Measurements from ENCODE around the gene HAUS3.

HAUS3 gene

DNA sequence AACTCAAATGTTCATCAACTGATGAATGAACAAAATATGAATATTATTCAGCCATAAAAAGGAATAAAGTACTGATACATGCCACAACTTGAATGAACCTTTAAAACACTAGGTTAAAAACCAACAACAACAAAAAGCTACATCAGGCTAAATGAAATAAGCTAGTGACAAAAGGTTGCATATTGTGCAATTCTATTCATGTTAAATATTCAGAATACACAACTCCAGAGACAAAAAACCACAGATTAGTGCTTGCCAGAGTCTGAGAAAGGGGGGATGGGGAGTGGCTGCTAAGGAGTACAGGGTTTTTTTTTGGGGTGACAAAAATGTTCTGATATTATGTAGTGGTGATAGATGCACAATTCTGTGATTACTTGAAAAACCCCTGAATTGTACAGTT is 58.5 kb downstream of the HAUS3 start:
- no peak overlapping the region for H3K9ac ChIP-seq (ENCODE audit: low read length in 5 of 5)
- no peaks in the 10 kb centered on the region for H3K27me3 ChIP-seq (ENCODE audit: control insufficient read depth in 5 of 5, insufficient read depth in 4 of 5, low read length in 5 of 5)
- no peak overlapping the region for H3K4me3 ChIP-seq (ENCODE audit: low read depth in 1 of 5, low read length in 5 of 5)
- peaks cover 0 to 12% (median 10%) of the 10 kb centered on the region in 5 donors for H3K9me3 ChIP-seq (ENCODE audit: control insufficient read depth in 5 of 5, low read length in 5 of 5)
- H3K36me3 ChIP-seq (ENCODE audit: control insufficient read depth in 5 of 5, insufficient read depth in 5 of 5, low read length in 5 of 5): no peaks in the 10 kb centered on the region
- H3K27ac ChIP-seq (ENCODE audit: low read depth, low read length): no peak overlapping the region
- H3K4me1 ChIP-seq (ENCODE audit: control insufficient read depth in 5 of 5, insufficient read depth in 5 of 5, low read length in 5 of 5): peaks cover 0 to 5% (median 0%) of the 10 kb centered on the region in 5 donors

DNA sequence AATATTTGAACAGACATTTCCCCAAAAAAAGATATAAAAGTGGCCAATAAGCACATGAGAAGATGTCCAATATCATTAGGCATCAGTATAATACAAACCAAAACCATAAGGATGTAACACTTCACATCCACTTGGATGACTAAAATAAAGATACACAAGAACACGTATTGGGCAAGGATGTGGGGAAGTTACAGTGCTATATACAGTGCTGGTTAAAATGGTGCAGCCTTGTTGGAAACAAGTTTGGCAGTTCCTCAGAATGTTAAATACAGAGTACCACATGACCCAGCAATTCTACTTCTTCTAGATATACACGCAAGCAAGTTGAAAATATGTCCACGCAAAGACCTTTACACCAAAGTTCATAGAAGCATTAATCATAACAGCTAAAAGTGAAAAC is 58.9 kb downstream of the HAUS3 start:
- H3K4me3 ChIP-seq (ENCODE audit: low read depth in 1 of 5, low read length in 5 of 5): no peak overlapping the region
- no peak overlapping the region for H3K9ac ChIP-seq (ENCODE audit: low read length in 5 of 5)
- H3K36me3 ChIP-seq (ENCODE audit: control insufficient read depth in 5 of 5, insufficient read depth in 5 of 5, low read length in 5 of 5): no peaks in the 10 kb centered on the region
- peaks cover 0 to 12% (median 10%) of the 10 kb centered on the region in 5 donors for H3K9me3 ChIP-seq (ENCODE audit: control insufficient read depth in 5 of 5, low read length in 5 of 5)
- no peaks in the 10 kb centered on the region for H3K27me3 ChIP-seq (ENCODE audit: control insufficient read depth in 5 of 5, insufficient read depth in 4 of 5, low read length in 5 of 5)
- no peak overlapping the region for H3K27ac ChIP-seq (ENCODE audit: low read depth, low read length)
- peaks cover 0 to 5% (median 0%) of the 10 kb centered on the region in 5 donors for H3K4me1 ChIP-seq (ENCODE audit: control insufficient read depth in 5 of 5, insufficient read depth in 5 of 5, low read length in 5 of 5)

DNA sequence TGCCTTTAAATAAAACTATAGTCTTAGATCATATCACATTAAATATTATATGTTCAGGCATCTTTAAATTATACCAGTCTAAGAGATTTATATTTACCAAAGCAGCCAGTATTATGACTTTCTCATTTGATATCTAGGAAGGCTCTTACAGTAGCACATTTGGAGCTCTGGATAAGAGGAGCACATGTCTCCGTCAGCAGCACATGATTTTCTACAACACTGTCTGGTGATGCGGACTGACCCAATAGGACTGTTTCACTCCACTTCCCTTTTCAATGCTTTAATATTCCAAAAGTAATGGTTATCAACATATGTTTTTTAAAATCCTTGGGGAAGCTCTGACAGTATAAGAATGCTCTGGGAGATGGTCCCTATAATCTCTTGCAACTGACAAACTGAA is 61.5 kb downstream of the HAUS3 start:
- Histone ChIP-seq H3K27ac (ENCODE audit: low read depth, low read length) (no peak overlapping the region), H3K4me3 (ENCODE audit: low read depth in 1 of 5, low read length in 5 of 5) (no peak overlapping the region), H3K27me3 (ENCODE audit: control insufficient read depth in 5 of 5, insufficient read depth in 4 of 5, low read length in 5 of 5) (no peaks in the 10 kb centered on the region), H3K36me3 (ENCODE audit: control insufficient read depth in 5 of 5, insufficient read depth in 5 of 5, low read length in 5 of 5) (no peaks in the 10 kb centered on the region), H3K4me1 (ENCODE audit: control insufficient read depth in 5 of 5, insufficient read depth in 5 of 5, low read length in 5 of 5) (peaks cover 0 to 22% (median 12%) of the 10 kb centered on the region in 5 donors), H3K9ac (ENCODE audit: low read length in 5 of 5) (no peak overlapping the region), H3K9me3 (ENCODE audit: control insufficient read depth in 5 of 5, low read length in 5 of 5) (peaks cover 0 to 5% (median 2%) of the 10 kb centered on the region in 5 donors)

DNA sequence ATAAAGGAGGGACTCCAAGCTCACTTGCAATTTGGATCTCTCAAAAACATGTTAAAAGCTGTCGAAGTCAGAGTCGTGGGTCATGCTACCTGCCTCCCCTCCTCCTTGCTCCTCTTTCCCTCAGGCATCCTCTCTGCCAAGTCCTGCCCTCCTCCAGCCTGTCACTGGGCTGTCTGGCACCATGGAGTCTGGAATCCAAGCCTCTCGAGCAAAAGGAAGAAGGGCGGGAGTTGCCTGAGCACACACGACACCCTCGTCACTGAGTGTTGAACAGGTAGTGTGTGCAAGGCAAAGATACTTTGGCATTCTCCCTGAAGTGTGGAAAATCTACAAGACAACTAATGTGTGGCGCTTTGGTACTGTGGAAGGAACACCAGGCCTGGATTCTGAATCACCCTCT is 62.2 kb downstream of the HAUS3 start:
- Histone ChIP-seq H3K36me3 (ENCODE audit: control insufficient read depth in 5 of 5, insufficient read depth in 5 of 5, low read length in 5 of 5) (no peaks in the 10 kb centered on the region), H3K4me3 (ENCODE audit: low read depth in 1 of 5, low read length in 5 of 5) (no peak overlapping the region), H3K4me1 (ENCODE audit: control insufficient read depth in 5 of 5, insufficient read depth in 5 of 5, low read length in 5 of 5) (peaks cover 0 to 27% (median 13%) of the 10 kb centered on the region in 5 donors), H3K9me3 (ENCODE audit: control insufficient read depth in 5 of 5, low read length in 5 of 5) (peaks cover 0 to 5% (median 2%) of the 10 kb centered on the region in 5 donors), H3K9ac (ENCODE audit: low read length in 5 of 5) (no peak overlapping the region), H3K27me3 (ENCODE audit: control insufficient read depth in 5 of 5, insufficient read depth in 4 of 5, low read length in 5 of 5) (no peaks in the 10 kb centered on the region), H3K27ac (ENCODE audit: low read depth, low read length) (no peak overlapping the region)

DNA sequence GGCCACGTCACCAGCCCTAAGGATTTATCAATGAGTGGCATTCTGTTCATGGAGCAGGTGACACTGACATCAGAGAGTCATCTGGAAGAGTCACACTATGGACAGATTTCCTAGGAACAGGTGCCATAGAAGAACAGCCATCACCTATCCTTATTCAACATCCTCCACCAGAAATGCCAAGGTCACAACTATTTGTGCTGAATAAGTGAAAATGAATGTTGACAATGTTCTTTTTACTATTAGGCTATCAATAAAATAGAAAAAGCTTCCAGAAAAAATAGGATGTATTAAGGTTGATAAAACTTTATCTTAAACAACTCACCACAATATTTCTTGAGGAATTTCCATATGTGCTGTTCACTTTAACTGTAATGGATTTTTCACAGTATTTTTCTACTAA is 62.9 kb downstream of the HAUS3 start:
- no peak overlapping the region for H3K27ac ChIP-seq (ENCODE audit: low read depth, low read length)
- no peaks in the 10 kb centered on the region for H3K36me3 ChIP-seq (ENCODE audit: control insufficient read depth in 5 of 5, insufficient read depth in 5 of 5, low read length in 5 of 5)
- H3K9me3 ChIP-seq (ENCODE audit: control insufficient read depth in 5 of 5, low read length in 5 of 5): peaks cover 0 to 5% (median 2%) of the 10 kb centered on the region in 5 donors
- no peak overlapping the region for H3K4me3 ChIP-seq (ENCODE audit: low read depth in 1 of 5, low read length in 5 of 5)
- peaks cover 0 to 27% (median 13%) of the 10 kb centered on the region in 5 donors for H3K4me1 ChIP-seq (ENCODE audit: control insufficient read depth in 5 of 5, insufficient read depth in 5 of 5, low read length in 5 of 5)
- H3K27me3 ChIP-seq (ENCODE audit: control insufficient read depth in 5 of 5, insufficient read depth in 4 of 5, low read length in 5 of 5): no peaks in the 10 kb centered on the region
- no peak overlapping the region for H3K9ac ChIP-seq (ENCODE audit: low read length in 5 of 5)

Data from subcutaneous abdominal adipose tissue (tissue), 5 donors.